HG03378 (cell line): ENCODE measurements around the gene TAAR1.

Experiments used
- ATAC-seq: cut with Tn5 transposase; IDR thresholded peaks from one replicate; pipeline ENCODE4 v1.9.1; 2021; ENCODE audit warnings: mild to moderate bottlenecking, moderate library complexity; ENCODE audit not compliant: unreplicated experiment

Gene TAAR1

DNA sequence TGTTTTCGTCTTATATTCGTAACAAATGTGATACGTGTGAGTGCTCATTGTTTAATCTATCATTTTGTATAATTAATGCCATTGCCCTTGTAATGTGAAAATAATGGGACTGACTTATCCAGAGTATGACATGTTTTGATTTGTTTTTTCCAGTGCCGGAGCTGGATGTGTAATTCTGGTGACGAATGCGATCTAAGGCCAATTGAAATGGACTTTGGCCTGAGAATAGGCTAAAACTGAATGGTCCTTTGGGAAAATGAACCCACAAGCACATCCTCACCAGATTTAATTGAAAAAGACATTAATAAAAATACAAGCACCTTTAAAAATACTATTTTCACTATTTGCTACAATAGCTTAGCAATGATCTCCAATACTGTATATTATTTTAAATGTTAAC, 62.8 kb downstream of the TAAR1 start:
- no peak for ATAC-seq
